Measurements from ENCODE around the gene NTM.

The NTM gene

DNA sequence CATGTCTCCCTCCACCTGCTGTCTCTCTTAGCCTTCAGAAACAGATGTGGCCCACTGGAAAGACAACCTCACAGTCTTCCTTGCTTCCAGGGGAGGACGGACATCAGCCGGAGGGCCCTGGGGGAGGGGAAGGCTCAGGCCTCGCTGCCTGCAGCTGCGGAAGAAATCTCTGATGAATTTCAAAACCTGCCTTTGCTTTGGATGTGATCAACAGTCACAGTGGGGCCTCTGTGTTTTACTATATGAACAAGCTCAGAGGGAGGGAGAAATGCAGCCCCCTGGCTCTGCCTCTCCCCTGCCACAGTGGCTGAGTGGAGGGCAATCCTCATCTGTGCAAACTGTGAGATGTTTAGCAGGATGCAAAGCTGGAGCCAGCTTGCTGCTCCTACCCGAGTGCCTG lies 282.8 kb downstream of the NTM start:
- DNase-seq: no peak

DNA sequence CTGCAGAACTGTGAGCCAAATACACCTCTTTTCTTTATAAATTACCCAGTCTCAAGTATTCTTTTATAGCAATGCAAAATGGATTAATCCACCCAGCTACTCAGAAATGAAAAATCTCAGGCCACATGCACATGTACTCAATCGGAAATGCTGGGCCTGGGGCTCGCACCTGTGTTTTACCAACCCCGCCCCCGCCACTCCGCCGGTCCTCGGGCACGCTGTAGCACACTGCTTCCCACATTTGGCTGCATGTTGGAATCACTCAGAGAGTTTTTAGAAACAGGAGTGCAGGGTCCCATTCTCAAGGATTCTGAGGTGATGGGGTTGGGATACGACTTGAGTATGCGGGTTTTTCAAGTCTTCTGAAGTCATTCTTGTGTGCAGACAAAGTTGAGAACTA lies 284.4 kb downstream of the NTM start:
- no peak for DNase-seq

GRCh38 chr11:131656179-131656838 lies 285.9 kb downstream of the NTM start:
- DNase-seq: no peak

GRCh38 chr11:131656839-131657211 lies 286.4 kb downstream of the NTM start:
- DNase-seq: no peak

GRCh38 chr11:131658414-131658813 lies 288.0 kb downstream of the NTM start:
- DNase-seq: no peak

DNA sequence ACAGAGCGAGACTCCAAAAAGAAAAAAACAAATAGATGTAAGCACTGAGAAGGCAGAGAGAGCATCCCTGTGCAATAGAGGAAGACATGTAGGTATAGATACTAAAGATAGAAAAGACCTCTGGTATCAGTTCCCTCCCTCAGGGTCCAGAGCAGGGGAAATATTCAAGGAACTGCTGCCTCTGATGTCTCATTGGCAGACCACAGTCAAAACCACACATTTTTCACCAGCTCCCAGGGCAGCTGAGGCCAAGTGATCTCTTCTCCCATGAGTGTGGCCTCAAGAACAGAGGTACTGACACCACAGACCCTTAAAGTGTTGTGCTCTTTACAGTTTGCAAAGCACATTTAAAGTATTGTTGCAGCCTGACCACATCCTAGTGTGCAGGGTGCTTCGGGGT lies 288.5 kb downstream of the NTM start:
- DNase-seq: no peak

DNA sequence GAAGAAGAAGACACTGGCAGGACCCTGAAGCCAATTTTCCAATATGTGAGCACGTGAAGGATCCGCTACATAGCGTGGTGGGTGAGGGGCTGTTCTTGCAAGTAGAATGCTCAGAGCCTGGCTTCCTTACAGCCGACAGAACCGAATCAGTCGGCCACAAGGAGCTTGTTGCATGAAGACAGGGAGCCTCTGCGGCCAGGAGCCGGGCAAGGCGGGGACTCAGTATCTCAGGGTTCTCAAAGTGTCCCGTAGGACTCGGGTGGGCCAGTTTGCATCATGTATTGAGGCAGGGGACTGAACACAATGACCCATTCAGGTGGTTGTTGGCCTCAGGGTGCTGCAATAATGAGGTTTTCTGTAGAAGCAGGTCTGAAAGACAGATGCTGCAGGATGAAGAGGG lies 289.5 kb downstream of the NTM start:
- DNase-seq: no peak

- no peak for DNase-seq
Observed at GRCh38 chr11:131661132-131661531, 290.7 kb downstream of the NTM start.

DNA sequence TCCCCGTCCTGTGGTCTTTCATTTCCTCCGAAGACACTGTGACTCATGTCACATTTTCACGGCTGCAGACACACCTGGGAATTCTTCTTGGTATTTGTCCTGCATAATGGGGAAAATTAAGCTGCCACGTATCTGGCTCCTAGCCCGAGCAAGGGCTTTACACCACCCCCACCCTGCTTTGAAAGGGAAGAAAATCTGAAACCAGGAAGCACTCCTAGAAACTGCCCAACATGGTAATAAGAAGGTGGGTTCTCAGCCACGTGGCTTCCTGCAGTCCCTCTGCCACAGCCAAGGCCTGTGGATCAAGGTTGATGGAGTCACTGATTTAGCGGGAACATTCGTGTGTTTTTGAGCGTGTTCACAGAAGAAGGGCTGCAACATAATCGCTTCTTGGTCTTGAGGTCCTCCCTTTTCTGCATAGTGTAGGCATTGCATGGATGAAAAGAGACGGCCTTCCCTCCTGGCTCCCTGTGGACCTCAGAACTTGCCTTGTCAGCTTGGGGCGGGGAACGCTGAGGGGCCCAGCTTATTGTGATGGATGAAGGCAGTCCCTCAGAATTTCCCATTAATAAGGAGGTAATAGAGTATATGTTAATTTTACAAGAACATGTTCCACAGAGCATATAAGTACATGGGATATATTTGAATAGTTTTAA lies 292.0 kb downstream of the NTM start:
- DNase-seq: no peak

GRCh38 chr11:131662993-131663392 lies 292.6 kb downstream of the NTM start:
- no peak for DNase-seq

DNA sequence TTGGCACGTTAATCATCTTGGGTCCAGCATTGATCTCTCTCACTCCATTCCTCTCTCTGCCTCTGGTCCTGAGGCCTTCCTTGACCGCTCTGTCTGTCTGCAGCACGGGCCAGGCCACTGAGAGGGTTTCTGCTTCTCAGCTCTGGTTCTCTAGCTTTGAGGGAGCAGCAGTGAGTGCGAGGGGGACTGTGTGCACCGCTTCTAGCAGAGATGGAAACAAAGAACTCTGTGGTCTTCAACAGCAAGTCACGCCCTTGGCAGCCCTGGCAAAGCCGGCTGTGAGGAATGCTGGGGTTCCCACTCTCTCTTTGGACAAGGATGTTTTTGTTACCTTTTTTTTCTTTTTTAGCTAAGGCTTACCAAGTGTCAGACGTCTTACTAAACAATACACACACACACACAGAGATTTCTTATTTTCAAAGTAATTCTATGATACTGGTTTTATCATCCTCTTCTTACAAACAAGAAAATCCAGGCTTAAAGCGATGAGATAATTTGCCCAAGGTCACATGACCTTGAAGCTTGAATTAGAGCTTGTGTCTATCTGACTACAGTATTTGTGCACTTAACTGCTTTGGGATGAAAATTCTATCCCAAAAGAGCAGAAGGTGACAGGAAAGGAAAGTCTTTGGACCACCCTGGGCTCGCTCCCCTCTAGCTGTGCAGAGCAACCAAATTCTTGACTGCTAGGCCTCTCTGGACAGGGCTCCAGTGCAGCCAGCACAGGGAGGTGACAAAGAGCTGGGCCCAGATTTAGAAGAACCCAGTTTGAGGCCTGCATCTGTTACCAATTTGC lies 293.2 kb downstream of the NTM start:
- no peak for DNase-seq

GRCh38 chr11:131664293-131664692 lies 293.9 kb downstream of the NTM start:
- no peak for DNase-seq

- no peak for DNase-seq
Observed at GRCh38 chr11:131664816-131665215, 294.4 kb downstream of the NTM start.

DNA sequence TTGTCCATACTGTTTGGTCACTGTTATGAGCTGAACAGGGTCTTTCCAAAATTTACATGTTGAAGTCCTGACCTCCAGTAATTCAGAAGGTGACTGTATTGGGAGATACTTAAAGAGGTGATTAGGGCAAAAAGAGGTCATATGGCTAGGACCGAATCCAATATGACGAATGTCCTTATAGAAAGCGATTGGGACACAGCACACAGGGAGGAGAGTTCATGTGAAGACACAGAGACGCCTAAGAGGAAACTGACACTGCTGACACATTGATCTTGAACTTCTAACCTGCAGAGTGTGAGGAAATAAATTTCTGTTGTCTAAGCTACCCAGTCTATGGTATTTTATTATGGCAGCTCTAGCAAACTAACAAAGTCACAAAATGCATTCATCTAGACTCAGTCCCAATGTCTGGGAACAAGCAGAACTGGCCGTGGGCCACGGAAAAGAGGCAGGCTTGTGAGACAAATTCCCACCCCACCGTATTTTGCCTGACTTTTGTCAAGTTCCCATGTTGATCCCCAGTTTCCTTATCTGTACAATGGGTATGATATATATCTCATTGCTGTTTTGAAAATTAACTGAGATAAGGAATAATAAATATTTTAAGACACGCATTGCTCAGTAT lies 295.0 kb downstream of the NTM start:
- DNase-seq: no peak

DNA sequence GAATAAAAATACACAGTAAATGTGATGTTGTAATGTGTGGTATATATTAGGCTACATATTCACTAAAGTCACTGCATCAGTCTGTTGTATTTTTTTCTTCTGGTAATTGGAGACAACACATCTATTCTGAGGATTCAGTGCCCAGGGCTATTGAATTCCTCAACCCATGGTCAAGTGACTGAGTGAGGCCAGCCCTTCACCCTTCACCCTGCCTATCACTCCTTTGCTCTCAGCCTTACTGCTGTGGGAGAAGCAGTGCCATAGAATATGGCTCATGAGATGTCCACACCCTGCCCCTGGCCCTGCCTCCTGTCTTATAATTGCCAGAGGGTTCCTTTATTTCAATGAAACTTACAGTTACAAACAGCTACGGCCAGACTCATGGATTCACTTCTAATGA lies 295.6 kb downstream of the NTM start:
- DNase-seq: no peak

DNA sequence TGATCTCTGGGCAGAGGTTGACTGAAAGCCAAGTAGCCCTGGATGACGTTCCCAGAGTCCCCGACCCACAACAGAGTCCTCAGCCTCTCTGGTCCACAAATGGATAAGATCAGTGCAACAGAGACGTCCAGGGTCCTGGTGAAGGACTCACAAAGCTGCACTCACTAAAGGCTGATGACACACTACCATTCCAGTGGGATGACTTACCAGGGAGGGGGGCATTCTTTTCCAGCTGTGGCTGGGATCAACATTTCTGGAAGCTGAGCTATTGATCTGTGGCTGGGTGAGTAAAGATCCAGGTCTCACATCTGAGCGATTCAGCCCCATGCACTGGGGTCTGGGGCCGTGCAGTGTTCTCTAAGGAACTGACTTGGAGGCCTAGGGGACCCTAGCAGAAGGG lies 296.2 kb downstream of the NTM start:
- no peak for DNase-seq

DNA sequence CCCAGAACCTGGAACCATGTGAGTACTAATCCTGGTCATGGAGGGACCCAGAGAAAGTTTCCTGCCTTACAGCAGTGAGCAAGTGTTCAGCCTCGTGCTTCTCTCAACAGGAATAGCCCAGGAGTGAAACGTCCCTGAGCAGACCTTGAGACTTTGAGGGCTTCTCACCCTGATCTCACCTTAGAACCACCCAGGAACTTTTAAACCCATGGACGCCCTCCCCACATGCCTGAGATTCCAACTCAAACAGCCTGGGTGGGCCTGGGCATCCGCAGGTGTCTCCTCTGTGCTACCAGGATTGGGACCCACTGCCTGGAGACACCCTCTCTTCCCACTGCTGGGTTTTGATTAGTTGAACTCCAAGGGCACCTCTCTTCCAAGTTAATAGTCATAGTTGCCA lies 297.2 kb downstream of the NTM start:
- no peak for DNase-seq

DNA sequence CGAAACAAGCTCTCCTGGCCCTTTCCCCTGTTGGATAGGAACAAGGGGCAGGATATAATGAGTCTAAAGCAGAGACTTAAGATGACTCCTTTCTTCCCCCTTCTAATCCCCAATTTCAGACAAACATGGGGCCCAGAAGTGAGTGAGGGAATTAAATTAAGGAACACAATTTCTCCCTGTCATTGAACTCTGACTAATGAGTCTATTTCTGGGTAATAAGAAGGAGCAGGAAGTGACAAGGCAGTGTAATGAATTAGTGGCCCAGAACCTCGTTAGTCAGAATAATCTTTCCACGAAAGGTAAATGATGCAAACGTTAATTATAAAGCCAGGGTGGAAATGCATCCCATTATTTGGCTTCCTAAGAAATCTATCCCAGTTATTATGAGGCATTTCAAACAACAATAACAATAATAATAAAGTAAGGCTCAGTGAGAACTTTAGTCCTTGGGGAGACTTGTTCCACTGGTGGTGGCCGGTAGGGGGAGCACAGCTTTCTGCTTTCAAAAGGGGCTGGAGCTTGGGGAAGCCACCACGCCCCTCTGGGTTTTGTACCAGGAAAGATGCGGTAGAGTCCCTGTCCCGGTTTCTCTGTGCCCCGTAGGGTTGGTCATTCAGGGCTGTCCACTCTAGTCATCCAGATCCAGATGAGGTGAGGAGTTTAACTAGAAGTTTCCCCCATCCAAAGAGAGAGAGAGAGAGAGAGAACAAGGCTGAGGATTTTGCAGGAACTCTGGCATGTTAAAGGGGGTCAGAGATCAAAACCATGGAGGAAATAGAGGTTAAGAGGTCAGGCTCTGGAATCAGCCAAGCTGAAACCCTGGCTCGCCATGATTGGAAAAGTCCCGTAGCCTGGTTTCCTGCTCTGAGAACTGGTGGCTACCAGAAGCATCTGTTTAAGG lies 298.3 kb downstream of the NTM start:
- DNase-seq: peak; percentile 15 to 19

- DNase-seq: no peak
Observed at GRCh38 chr11:131669401-131669780, 299.0 kb downstream of the NTM start.

DNA sequence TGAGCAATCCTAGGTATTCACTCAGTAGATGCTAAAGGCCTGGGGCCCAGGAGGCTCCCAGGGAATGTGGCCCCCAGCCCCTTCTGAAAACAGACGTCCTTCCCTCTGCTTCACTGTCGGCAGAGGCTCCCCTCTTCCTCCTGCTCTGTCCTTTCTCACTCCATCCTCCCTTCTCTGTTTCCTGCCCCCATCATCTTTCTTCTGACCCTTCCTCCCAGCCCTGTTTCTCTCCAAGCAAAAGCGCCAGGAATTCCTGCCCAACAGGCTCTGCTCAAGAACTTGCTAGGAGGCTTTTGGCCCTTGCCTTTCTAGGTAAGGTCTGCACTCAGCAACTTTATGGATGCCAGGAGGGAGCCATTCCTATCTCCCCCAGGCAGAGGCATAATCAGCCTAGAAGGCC lies 300.5 kb downstream of the NTM start:
- DNase-seq: no peak

DNA sequence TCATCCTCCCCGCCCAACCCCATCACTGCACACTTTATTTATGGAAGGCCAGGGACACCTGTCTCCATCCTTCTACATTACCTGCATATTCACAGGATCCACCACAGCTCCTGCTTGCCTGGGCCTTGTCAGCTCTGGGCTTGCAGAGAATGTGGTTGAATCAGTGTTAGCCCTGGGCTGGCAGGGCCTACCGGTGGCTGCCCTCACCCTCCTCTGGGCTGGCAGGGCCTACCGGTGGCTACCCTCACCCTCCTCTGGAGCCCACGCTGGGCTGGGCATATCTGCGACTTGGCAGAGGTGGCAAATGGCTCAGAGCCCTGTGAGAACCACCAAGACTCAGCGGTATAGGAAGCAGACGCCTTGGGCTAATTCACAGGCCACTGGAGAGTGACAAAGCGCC lies 300.9 kb downstream of the NTM start:
- DNase-seq: no peak

GRCh38 chr11:131671734-131672133 lies 301.3 kb downstream of the NTM start:
- no peak for DNase-seq

DNA sequence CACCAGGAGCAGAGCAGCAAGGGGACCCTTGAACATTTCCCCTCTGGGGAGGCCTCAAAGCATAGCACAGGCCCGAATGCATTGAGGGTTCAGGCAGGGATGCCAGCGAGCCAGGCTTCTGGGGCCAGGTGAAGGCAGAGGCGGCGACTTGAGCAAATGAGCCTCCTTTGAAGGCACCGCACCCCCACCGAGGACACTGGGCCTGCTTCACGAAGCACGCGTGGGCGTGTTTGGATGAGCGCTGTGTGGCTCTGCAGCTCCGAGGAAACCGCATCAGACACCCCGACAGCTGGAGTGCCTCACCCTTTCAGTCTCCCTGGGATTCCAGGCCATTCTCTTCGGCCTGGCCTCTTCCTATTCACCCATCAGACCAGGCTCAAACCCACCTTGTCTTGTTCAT lies 301.8 kb downstream of the NTM start:
- DNase-seq: no peak

Data from AML-193 (cell line).